GM23338 (cell line): ENCODE results near the gene MAP2K2.
"Not testable (repeated sequence)": the region's sequence is repeated elsewhere in the genome, so short reads cannot be mapped to it uniquely, and the experiment has no call there.

Source experiments
- POLR2AphosphoS5 ChIP-seq: IDR thresholded peaks from 2 replicates; pipeline ENCODE4 v1.6.1; 2016; ENCODE audit warnings: antibody characterized with exemption, low read depth
- TF ChIP-seq, protein P1 (sequence below), 2 experiments: fragments of 200-600 bp in 1 of 2; sonication (generic) in 1 of 2; conservative IDR thresholded peaks; 2 replicates each; pipeline versions ENCODE4 v1.5.1 to v1.6.1; 2016 to 2017; ENCODE audit warnings: antibody characterized with exemption in 2 of 2, low read depth in 2 of 2, mild to moderate bottlenecking in 2 of 2, moderate library complexity in 1 of 2
- TF ChIP-seq, protein P2 (sequence below): IDR thresholded peaks from one replicate; pipeline ENCODE4 v1.6.1; 2018; ENCODE audit warnings: antibody characterized with exemption; ENCODE audit not compliant: unreplicated experiment

GRCh38 chr19:4142916-4143315, 19.0 kb upstream of the MAP2K2 start:
- TF ChIP-seq, protein P1, sequence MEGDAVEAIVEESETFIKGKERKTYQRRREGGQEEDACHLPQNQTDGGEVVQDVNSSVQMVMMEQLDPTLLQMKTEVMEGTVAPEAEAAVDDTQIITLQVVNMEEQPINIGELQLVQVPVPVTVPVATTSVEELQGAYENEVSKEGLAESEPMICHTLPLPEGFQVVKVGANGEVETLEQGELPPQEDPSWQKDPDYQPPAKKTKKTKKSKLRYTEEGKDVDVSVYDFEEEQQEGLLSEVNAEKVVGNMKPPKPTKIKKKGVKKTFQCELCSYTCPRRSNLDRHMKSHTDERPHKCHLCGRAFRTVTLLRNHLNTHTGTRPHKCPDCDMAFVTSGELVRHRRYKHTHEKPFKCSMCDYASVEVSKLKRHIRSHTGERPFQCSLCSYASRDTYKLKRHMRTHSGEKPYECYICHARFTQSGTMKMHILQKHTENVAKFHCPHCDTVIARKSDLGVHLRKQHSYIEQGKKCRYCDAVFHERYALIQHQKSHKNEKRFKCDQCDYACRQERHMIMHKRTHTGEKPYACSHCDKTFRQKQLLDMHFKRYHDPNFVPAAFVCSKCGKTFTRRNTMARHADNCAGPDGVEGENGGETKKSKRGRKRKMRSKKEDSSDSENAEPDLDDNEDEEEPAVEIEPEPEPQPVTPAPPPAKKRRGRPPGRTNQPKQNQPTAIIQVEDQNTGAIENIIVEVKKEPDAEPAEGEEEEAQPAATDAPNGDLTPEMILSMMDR (conservative IDR thresholded peaks at IDR 0.05; ENCODE audit: low read depth in 2 of 2) = not testable (repeated sequence)
- not testable (repeated sequence) for TF ChIP-seq POLR2AphosphoS5
- TF ChIP-seq, protein P2, sequence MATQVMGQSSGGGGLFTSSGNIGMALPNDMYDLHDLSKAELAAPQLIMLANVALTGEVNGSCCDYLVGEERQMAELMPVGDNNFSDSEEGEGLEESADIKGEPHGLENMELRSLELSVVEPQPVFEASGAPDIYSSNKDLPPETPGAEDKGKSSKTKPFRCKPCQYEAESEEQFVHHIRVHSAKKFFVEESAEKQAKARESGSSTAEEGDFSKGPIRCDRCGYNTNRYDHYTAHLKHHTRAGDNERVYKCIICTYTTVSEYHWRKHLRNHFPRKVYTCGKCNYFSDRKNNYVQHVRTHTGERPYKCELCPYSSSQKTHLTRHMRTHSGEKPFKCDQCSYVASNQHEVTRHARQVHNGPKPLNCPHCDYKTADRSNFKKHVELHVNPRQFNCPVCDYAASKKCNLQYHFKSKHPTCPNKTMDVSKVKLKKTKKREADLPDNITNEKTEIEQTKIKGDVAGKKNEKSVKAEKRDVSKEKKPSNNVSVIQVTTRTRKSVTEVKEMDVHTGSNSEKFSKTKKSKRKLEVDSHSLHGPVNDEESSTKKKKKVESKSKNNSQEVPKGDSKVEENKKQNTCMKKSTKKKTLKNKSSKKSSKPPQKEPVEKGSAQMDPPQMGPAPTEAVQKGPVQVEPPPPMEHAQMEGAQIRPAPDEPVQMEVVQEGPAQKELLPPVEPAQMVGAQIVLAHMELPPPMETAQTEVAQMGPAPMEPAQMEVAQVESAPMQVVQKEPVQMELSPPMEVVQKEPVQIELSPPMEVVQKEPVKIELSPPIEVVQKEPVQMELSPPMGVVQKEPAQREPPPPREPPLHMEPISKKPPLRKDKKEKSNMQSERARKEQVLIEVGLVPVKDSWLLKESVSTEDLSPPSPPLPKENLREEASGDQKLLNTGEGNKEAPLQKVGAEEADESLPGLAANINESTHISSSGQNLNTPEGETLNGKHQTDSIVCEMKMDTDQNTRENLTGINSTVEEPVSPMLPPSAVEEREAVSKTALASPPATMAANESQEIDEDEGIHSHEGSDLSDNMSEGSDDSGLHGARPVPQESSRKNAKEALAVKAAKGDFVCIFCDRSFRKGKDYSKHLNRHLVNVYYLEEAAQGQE = not testable (repeated sequence)
